ENCODE measurements around the gene LSM14A.
"Not testable (repeated sequence)": the region's sequence is repeated elsewhere in the genome, so short reads cannot be mapped to it uniquely, and the experiment has no call there.

LSM14A gene

GRCh38 chr19:34171877-34172660, at the start of gene LSM14A:
Gene LSM14A, plus strand, starts transcription at chr19:34172504. Its CDS starts 139 bp downstream, at chr19:34172643.
- peak; percentile 62 for DNase-seq

- DNase-seq: no peak
These were observed 47.5 kb upstream of the LSM14A start for GRCh38 chr19:34124828-34125227.

GRCh38 chr19:34126966-34127365, 45.3 kb upstream of the LSM14A start:
- DNase-seq: no peak

GRCh38 chr19:34127684-34128189, 44.6 kb upstream of the LSM14A start:
- no peak for DNase-seq

GRCh38 chr19:34128558-34129250, 43.6 kb upstream of the LSM14A start:
- no peak for DNase-seq

GRCh38 chr19:34131100-34131499, 41.2 kb upstream of the LSM14A start:
- no peak for DNase-seq

- DNase-seq: not testable (repeated sequence)
These were observed 40.2 kb upstream of the LSM14A start for GRCh38 chr19:34132145-34132544.

- DNase-seq: not testable (repeated sequence)
These were observed 39.6 kb upstream of the LSM14A start for GRCh38 chr19:34132706-34133105.

GRCh38 chr19:34134190-34135053, 37.9 kb upstream of the LSM14A start:
- peak; percentile 44 for DNase-seq

- no peak for DNase-seq
These were observed 37.1 kb upstream of the LSM14A start for GRCh38 chr19:34135054-34135800.

- DNase-seq: no peak
These were observed 36.3 kb upstream of the LSM14A start for GRCh38 chr19:34135821-34136611.

- DNase-seq: no peak
These were observed 31.3 kb upstream of the LSM14A start for GRCh38 chr19:34141025-34141424.

- DNase-seq: no peak
These were observed 29.9 kb upstream of the LSM14A start for GRCh38 chr19:34142440-34142839.

- peak; percentile 73 for DNase-seq
These were observed 26.5 kb upstream of the LSM14A start for GRCh38 chr19:34145741-34146202.

GRCh38 chr19:34148658-34149185, 23.6 kb upstream of the LSM14A start:
- DNase-seq: peak; percentile 52

- no peak for DNase-seq
These were observed 22.4 kb upstream of the LSM14A start for GRCh38 chr19:34149873-34150272.

- no peak for DNase-seq
These were observed 21.7 kb upstream of the LSM14A start for GRCh38 chr19:34150558-34150957.

- no peak for DNase-seq
These were observed 20.9 kb upstream of the LSM14A start for GRCh38 chr19:34151439-34151838.

GRCh38 chr19:34154401-34154800, 17.9 kb upstream of the LSM14A start:
- no peak for DNase-seq

- DNase-seq: no peak
These were observed 16.6 kb upstream of the LSM14A start for GRCh38 chr19:34155686-34156085.

GRCh38 chr19:34158966-34159365, 13.3 kb upstream of the LSM14A start:
- DNase-seq: not testable (repeated sequence)

Measured in NCI-H2029 treated with DMSO at 0.1 percent for 48 hours (cell line).